GM21526 (cell line): ENCODE results near the gene ST8SIA6.
"Not testable (repeated sequence)": the region's sequence is repeated elsewhere in the genome, so short reads cannot be mapped to it uniquely, and the experiment has no call there.

Source experiments
- ATAC-seq: cut with Tn5 transposase; IDR thresholded peaks from one replicate; pipeline ENCODE4 v1.9.1; 2021; ENCODE audit warnings: moderate library complexity; ENCODE audit not compliant: unreplicated experiment, low FRiP score

ST8SIA6 gene

GRCh38 chr10:17460756-17461155 is 6.4 kb upstream of the ST8SIA6 start:
- no peak for ATAC-seq

DNA sequence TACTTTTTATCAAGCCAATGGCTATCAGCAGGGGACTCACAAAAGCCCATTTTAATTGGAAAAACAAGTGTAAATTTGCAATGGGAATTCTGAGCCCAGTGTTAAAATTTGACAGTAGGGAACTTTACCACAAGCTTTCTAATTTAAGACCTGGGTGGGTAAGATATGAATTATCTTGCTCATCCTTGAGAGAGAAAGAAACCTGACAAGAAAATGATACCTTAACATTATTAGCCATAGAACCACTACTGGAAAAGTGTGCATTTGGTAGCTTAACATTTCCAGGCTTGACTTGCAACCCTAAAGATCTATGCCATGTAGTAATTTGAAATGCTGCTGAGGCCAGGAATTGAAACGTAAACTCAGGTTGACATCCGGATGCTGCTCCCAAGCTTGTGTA is 2.7 kb upstream of the ST8SIA6 start:
- no peak for ATAC-seq

- ATAC-seq = no peak
These were observed 1.7 kb upstream of the ST8SIA6 start for GRCh38 chr10:17456032-17456548.

DNA sequence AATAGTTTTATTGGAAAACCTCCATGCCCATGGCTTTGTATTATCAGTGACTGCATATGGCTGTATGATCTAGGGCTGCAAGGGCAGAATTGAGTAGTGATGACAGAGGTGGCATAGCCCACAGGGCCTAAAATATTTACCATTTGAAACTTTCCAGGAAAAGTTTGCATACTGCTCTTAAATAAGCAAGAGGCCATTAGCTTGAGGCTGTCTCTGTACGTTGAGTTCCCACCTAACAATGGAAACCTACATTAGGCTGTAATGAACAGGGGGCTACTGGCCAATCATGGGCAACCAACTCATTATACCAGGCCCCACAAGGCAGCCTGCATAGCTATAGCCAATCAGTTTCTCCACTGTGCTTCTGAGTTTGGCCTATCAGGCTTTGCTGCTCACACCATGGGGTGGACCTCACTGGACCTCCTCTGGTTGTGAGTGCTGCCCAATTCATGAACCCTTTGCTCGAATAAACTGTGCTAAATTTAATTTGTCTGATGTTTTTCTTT is 673 bp upstream of the ST8SIA6 start:
- peak; percentile 12 for ATAC-seq

GRCh38 chr10:17453373-17454091 is 863 bp downstream of the ST8SIA6 start:
- no peak for ATAC-seq

GRCh38 chr10:17453035-17453372 is 1.4 kb downstream of the ST8SIA6 start:
- ATAC-seq = no peak

DNA sequence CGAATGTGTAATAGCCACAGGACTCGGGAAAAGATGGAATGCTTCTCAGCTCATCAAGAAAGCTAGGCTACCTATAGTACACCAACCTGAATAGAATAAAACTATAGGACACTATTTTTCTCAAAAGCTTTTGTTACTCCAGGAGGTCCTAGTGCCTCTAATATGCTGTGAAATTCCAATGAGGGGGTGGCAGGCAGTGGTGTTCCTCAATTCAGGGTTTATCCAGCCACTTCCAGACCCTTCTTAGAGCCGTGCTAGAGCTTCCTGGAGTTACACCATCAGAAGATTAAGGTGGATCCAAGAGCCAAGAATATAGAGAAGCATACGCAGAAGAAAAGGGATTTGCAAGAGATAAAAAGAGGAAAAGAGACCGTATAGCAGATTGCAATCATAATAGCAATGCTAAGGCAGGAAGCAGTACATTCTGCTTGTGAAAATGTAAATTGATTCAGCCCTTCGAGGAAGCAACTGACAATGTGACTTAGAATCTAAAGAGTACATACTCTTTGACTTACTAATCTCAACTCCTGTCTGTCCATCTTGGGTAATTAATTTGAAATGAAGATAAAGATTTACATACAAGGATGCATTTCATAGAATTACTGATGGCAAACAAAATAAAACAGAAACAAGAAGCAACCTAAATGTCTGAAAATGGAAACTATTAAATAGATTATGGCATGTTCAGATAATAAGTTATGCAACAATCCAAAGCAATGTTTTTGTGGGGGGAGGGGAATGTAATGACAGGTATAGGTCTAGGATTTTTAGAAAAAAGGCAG is 2.1 kb downstream of the ST8SIA6 start:
- no peak for ATAC-seq

DNA sequence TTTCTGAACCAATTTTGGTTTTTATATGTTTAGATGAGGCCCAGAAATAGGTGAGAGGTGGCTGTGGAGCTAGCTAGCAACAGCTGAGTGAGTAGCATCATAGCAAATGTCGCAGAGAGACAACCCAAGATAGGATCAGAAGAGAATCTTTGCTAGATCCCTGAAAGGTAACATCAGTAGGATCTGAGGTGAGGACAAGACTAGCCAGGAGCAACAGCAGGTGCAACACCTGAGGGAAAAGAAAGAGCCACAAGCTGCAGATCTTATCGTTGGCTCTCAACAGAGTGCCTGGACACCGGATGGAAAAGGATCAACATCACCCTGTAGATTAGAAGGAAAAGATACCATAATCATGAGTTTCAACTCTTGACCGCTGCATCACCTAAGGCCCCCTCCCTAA is 4.4 kb downstream of the ST8SIA6 start:
- no peak for ATAC-seq

DNA sequence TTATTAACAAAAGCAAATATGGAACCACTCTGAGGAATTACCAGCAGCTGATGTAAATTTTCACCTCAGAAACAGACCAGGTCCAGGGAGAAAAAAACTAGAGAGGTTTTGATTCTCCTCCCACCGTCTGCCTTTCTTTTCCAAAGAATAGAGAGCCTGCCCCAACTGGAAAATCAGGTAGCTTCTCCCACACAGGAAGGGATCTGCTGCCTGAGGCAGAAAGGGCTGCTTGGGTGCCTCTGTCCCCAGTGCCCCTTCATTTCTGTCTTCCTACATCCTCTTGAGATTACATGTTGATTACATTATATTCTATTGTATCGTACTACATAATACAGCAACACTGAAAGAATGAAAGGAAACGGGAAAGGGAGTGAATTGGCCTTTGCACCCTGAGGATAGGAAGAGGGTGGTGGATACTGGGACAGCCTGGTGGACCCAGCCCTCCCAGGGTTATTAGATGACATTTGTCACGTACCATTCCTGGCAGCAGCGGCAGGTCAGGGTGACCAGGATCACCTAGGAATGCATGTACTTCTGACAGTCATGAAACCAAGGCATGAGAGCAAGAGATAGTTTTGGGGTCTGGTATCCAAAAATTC is 8.9 kb downstream of the ST8SIA6 start:
- ATAC-seq = no peak

- no peak for ATAC-seq
These were observed 10.0 kb downstream of the ST8SIA6 start for GRCh38 chr10:17444388-17444714.

- peak; percentile 95 for ATAC-seq
These were observed 10.5 kb downstream of the ST8SIA6 start for GRCh38 chr10:17443707-17444387.

- no peak for ATAC-seq
These were observed 15.8 kb downstream of the ST8SIA6 start for GRCh38 chr10:17438583-17438982.

- not testable (repeated sequence) for ATAC-seq
These were observed 17.8 kb downstream of the ST8SIA6 start for GRCh38 chr10:17436578-17436977.

DNA sequence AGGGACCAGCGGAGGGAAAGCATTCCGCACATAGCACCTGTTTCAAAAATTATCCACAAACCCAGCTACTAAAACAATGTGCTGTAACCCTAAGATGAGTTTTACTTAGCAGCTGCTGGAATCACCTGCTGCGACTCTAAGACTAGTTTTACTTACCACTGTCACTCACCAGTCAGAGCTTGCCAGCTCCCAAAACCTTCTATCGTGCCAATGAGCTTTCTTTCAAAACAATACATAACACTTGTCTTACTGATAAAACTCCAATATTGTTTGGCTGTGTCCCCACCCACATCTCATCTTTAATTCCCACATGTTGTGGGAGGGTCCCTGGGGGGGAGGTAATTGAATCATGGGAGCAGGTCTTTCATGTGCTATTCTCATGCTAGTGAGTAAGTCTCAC is 18.4 kb downstream of the ST8SIA6 start:
- no peak for ATAC-seq

- ATAC-seq = no peak
These were observed 19.2 kb downstream of the ST8SIA6 start for GRCh38 chr10:17435187-17435586.

DNA sequence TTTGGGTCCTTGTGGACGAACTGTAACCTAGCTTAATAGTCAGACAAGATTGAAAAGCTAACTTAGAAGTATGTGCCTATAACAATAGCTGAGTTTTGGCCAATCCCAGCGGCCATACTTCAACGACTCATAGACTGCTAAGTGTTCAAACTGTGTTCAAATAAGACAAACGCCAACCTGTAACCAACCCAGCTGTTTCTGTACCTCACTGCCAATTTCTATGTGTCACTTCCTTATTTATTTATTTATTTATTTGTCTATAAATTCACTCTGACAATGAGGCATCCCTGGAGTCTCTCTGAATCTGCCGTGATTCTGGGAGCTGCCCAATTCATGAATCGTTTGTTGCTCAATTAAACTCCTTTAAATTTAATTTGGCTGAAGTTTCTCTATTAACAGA is 21.7 kb downstream of the ST8SIA6 start:
- no peak for ATAC-seq

DNA sequence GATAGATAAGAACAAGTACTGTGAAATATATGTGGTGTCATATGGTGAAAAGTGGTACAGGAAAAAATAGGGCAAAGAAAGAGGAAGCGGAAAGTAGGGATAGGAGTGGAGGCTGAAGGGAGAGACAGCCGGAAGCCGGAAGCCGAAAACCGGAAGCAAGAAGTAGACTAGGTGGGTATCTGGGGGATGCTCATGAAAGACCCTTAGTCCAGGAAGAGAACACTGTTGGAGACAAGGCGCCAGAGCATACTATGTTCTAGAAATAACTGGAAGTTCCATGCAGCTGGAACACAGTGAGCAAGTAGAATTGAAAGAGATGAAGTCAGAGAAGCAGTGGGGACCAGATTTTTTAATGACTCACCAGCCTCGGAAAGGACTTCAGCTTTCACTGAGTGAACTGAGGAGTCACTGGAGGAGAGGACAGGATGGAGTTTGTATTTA is 22.5 kb downstream of the ST8SIA6 start:
- ATAC-seq = no peak

GRCh38 chr10:17430647-17431355 is 23.6 kb downstream of the ST8SIA6 start:
- ATAC-seq = peak; percentile 52

- ATAC-seq = no peak
These were observed 24.9 kb downstream of the ST8SIA6 start for GRCh38 chr10:17429490-17429889.
